ENCODE results near the gene PPOX.

DNA sequence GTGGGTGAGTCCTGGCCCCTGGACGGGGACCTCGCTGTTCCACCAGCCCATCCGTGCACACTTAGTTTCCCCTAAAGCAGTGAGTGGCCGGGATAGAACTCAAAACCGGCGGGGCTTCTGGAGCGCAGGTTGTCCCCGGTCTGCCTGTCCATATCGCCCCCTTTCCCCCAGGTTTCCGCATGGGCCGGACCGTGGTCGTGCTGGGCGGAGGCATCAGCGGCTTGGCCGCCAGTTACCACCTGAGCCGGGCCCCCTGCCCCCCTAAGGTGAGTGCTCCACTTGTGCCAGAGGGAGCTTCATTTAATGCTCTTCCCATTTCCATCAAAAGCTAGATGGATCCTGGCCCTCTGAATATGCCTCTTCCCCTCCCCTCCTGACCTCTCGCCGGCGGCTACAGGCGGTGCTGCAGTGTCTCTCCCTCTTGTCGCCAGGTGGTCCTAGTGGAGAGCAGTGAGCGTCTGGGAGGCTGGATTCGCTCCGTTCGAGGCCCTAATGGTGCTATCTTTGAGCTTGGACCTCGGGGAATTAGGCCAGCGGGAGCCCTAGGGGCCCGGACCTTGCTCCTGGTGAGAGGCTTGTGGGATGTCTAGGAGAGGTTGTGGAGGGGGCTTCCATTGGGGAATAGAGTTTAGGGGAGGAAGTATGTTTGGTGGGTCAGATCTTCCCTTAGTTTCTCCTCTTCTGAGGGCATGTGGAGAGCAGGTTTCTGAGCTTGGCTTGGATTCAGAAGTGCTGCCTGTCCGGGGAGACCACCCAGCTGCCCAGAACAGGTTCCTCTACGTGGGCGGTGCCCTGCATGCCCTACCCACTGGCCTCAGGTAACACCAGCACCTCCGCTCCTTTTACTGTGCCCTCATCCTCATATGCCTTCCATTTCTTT, 683 bp downstream of the PPOX start:
- TF ChIP-seq USF2 (IDR thresholded peaks at IDR 0.05; ENCODE audit: borderline replicate concordance, low read depth, low read length) = no peak
- no peak for TF ChIP-seq RFX5 (IDR thresholded peaks at IDR 0.05; ENCODE audit: low read length)
- no peak for TF ChIP-seq TAF1 (IDR thresholded peaks at IDR 0.05; ENCODE audit: borderline replicate concordance, low read depth, low read length)
- no peak for TF ChIP-seq MAX (IDR thresholded peaks at IDR 0.05; ENCODE audit: low read depth)
- no peak for TF ChIP-seq CTCF (IDR thresholded peaks at IDR 0.05)
- TF ChIP-seq TEAD4 (IDR thresholded peaks at IDR 0.05; ENCODE audit: borderline replicate concordance, insufficient read depth) = no peak
